KMS-11 (cell line): ENCODE results near the gene IGF2R.

Source experiments
- H2AFZ ChIP-seq: fragments of 200-600 bp; sonication (generic); 2 replicates; pipeline ENCODE4 v1.6.1; 2016; ENCODE audit warnings: antibody characterized with exemption, mixed run types, low read depth
- H3K27ac ChIP-seq: fragments of 200-600 bp; sonication (generic); 2 replicates; pipeline ENCODE4 v1.6.1; 2016; ENCODE audit warnings: mild to moderate bottlenecking, mixed run types
- H3K27me3 ChIP-seq: fragments of 200-600 bp; sonication (generic); 2 replicates; pipeline ENCODE4 v1.6.1; 2017; ENCODE audit warnings: mild to moderate bottlenecking, low read depth, mixed run types, moderate library complexity; ENCODE audit not compliant: insufficient read depth
- H3K36me3 ChIP-seq: fragments of 200-600 bp; sonication (generic); 2 replicates; pipeline ENCODE4 v1.6.1; 2017; ENCODE audit warnings: mild to moderate bottlenecking, mixed run types; ENCODE audit not compliant: insufficient read depth
- H3K4me1 ChIP-seq: fragments of 200-600 bp; sonication (generic); 2 replicates; pipeline ENCODE4 v1.6.1; 2016; ENCODE audit warnings: mild to moderate bottlenecking, low read depth, mixed run types; ENCODE audit not compliant: poor library complexity, severe bottlenecking
- H3K4me2 ChIP-seq: fragments of 200-600 bp; sonication (generic); 2 replicates; pipeline ENCODE4 v1.7.0; 2016; ENCODE audit warnings: mild to moderate bottlenecking, mixed run types
- H3K4me3 ChIP-seq: fragments of 200-600 bp; sonication (generic); IDR thresholded peaks from 2 replicates; pipeline ENCODE4 v1.6.1; 2017; ENCODE audit warnings: low read depth, low read length, mixed read lengths; ENCODE audit not compliant: insufficient read depth
- H3K79me2 ChIP-seq: fragments of 200-600 bp; sonication (generic); 2 replicates; pipeline ENCODE4 v1.6.1; 2016; ENCODE audit warnings: low read depth, mixed run types; ENCODE audit not compliant: insufficient read depth
- H3K9ac ChIP-seq: fragments of 200-600 bp; sonication (generic); 2 replicates; pipeline ENCODE4 v1.6.1; 2016; ENCODE audit warnings: mild to moderate bottlenecking, mixed run types
- H4K20me1 ChIP-seq: fragments of 200-600 bp; sonication (generic); 2 replicates; pipeline ENCODE4 v1.6.1; 2016; ENCODE audit warnings: mild to moderate bottlenecking, mixed run types; ENCODE audit not compliant: insufficient read depth
- TF ChIP-seq, protein P1 (sequence below): fragments of 200-600 bp; sonication (generic); conservative IDR thresholded peaks from 2 replicates; pipeline ENCODE4 v1.6.1; 2017; ENCODE audit warnings: low read depth, mild to moderate bottlenecking, antibody characterized with exemption, low read length, moderate library complexity, mixed read lengths

IGF2R gene

GRCh38 chr6:159953091-159953601 lies 15.7 kb upstream of the IGF2R start:
- H3K79me2 ChIP-seq = no peaks in the 10 kb centered on the region
- H3K4me3 ChIP-seq = no peak overlapping the region
- no peak overlapping the region for H3K27ac ChIP-seq
- H3K27me3 ChIP-seq = no peaks in the 10 kb centered on the region
- H3K4me2 ChIP-seq = no peak overlapping the region
- no peaks in the 10 kb centered on the region for H4K20me1 ChIP-seq
- no peak overlapping the region for H2AFZ ChIP-seq
- TF ChIP-seq, protein P1, sequence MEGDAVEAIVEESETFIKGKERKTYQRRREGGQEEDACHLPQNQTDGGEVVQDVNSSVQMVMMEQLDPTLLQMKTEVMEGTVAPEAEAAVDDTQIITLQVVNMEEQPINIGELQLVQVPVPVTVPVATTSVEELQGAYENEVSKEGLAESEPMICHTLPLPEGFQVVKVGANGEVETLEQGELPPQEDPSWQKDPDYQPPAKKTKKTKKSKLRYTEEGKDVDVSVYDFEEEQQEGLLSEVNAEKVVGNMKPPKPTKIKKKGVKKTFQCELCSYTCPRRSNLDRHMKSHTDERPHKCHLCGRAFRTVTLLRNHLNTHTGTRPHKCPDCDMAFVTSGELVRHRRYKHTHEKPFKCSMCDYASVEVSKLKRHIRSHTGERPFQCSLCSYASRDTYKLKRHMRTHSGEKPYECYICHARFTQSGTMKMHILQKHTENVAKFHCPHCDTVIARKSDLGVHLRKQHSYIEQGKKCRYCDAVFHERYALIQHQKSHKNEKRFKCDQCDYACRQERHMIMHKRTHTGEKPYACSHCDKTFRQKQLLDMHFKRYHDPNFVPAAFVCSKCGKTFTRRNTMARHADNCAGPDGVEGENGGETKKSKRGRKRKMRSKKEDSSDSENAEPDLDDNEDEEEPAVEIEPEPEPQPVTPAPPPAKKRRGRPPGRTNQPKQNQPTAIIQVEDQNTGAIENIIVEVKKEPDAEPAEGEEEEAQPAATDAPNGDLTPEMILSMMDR = no peak
- H3K4me1 ChIP-seq = no peaks in the 10 kb centered on the region
- no peak overlapping the region for H3K9ac ChIP-seq
- no peaks in the 10 kb centered on the region for H3K36me3 ChIP-seq

DNA sequence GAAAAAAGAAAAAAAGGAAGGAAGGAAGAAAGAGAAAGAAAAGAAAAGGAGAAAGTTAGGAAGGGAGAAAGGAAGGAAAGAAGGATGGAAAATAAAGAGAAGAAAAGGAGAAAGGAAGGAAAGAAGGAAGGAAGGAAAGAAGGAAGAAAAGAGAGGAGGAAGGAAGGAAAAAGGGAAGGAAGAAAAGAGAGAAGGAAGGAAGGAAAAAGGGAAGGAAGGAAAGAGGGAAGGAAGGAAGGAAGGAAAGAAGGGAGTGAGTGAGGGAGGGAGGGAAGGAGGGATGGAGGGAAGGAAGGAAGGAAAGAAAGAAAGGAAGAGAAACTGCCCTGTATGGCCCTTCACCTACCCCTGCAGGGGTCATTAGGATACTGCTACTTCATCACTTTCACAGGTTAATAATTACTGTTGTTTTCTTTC lies 12.9 kb upstream of the IGF2R start:
- Histone ChIP-seq H3K9ac (no peak overlapping the region), H3K4me1 (peaks cover 6% of the 10 kb centered on the region), H3K27me3 (no peaks in the 10 kb centered on the region), H4K20me1 (no peaks in the 10 kb centered on the region), H3K27ac (no peak overlapping the region), H3K79me2 (no peaks in the 10 kb centered on the region), H3K4me2 (no peak overlapping the region), H3K36me3 (no peaks in the 10 kb centered on the region), H3K4me3 (no peak overlapping the region), H2AFZ (no peak overlapping the region)
- TF ChIP-seq, protein P1 = no peak

GRCh38 chr6:159957071-159957673 lies 11.7 kb upstream of the IGF2R start:
- no peaks in the 10 kb centered on the region for H3K79me2 ChIP-seq
- no peaks in the 10 kb centered on the region for H3K27me3 ChIP-seq
- H3K9ac ChIP-seq = no peak overlapping the region
- TF ChIP-seq, protein P1 = no peak
- no peak overlapping the region for H3K4me2 ChIP-seq
- no peak overlapping the region for H3K27ac ChIP-seq
- H2AFZ ChIP-seq = no peak overlapping the region
- H3K4me1 ChIP-seq = peaks cover 6% of the 10 kb centered on the region
- no peaks in the 10 kb centered on the region for H3K36me3 ChIP-seq
- H3K4me3 ChIP-seq = no peak overlapping the region
- no peaks in the 10 kb centered on the region for H4K20me1 ChIP-seq

GRCh38 chr6:159959165-159959975 lies 9.5 kb upstream of the IGF2R start:
- no peak overlapping the region for H3K4me3 ChIP-seq
- no peak overlapping the region for H3K27ac ChIP-seq
- H3K27me3 ChIP-seq = no peaks in the 10 kb centered on the region
- no peaks in the 10 kb centered on the region for H3K36me3 ChIP-seq
- no peaks in the 10 kb centered on the region for H3K79me2 ChIP-seq
- no peaks in the 10 kb centered on the region for H4K20me1 ChIP-seq
- TF ChIP-seq, protein P1 = no peak
- no peak overlapping the region for H2AFZ ChIP-seq
- no peak overlapping the region for H3K9ac ChIP-seq
- no peak overlapping the region for H3K4me2 ChIP-seq
- H3K4me1 ChIP-seq = peaks cover 6% of the 10 kb centered on the region
